GM18502 (cell line): ENCODE measurements around the gene PIK3C2A.
"Not testable (repeated sequence)": the region's sequence is repeated elsewhere in the genome, so short reads cannot be mapped to it uniquely, and the experiment has no call there.

Experiments
- ATAC-seq: cut with Tn5 transposase; IDR thresholded peaks from one replicate; pipeline ENCODE4 v1.9.1; 2021; ENCODE audit warnings: mild to moderate bottlenecking; ENCODE audit not compliant: unreplicated experiment, poor library complexity

The PIK3C2A gene, protein sequence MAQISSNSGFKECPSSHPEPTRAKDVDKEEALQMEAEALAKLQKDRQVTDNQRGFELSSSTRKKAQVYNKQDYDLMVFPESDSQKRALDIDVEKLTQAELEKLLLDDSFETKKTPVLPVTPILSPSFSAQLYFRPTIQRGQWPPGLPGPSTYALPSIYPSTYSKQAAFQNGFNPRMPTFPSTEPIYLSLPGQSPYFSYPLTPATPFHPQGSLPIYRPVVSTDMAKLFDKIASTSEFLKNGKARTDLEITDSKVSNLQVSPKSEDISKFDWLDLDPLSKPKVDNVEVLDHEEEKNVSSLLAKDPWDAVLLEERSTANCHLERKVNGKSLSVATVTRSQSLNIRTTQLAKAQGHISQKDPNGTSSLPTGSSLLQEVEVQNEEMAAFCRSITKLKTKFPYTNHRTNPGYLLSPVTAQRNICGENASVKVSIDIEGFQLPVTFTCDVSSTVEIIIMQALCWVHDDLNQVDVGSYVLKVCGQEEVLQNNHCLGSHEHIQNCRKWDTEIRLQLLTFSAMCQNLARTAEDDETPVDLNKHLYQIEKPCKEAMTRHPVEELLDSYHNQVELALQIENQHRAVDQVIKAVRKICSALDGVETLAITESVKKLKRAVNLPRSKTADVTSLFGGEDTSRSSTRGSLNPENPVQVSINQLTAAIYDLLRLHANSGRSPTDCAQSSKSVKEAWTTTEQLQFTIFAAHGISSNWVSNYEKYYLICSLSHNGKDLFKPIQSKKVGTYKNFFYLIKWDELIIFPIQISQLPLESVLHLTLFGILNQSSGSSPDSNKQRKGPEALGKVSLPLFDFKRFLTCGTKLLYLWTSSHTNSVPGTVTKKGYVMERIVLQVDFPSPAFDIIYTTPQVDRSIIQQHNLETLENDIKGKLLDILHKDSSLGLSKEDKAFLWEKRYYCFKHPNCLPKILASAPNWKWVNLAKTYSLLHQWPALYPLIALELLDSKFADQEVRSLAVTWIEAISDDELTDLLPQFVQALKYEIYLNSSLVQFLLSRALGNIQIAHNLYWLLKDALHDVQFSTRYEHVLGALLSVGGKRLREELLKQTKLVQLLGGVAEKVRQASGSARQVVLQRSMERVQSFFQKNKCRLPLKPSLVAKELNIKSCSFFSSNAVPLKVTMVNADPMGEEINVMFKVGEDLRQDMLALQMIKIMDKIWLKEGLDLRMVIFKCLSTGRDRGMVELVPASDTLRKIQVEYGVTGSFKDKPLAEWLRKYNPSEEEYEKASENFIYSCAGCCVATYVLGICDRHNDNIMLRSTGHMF (N-terminal part only)

GRCh38 chr11:17207317-17208256 lies at the start of gene PIK3C2A:
PIK3C2A (minus strand) TSS chr11:17207986; CDS start chr11:17169741, 38,245 bp downstream.
- ATAC-seq = peak; percentile 98

DNA sequence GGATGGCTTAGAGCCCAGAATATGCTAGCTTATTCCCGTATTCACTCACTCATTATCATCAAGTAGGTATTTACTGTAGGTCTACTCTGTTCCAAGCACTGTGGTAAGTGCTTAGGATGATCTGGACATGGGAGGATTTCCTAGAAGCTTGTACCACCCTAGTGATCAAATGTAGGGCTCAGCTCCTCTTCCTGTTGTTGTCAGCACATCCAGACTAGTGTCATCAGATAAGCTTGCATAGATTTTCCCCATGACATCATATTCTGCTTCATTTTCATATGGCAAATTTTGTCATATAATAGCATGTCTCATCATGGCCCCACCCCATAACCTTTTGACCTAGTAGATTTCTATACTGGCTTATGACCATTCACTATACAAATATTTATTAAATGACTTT lies 49.4 kb upstream of the PIK3C2A start:
- ATAC-seq = no peak

- ATAC-seq = no peak
Measured at GRCh38 chr11:17256512-17256911, 48.7 kb upstream of the PIK3C2A start.

DNA sequence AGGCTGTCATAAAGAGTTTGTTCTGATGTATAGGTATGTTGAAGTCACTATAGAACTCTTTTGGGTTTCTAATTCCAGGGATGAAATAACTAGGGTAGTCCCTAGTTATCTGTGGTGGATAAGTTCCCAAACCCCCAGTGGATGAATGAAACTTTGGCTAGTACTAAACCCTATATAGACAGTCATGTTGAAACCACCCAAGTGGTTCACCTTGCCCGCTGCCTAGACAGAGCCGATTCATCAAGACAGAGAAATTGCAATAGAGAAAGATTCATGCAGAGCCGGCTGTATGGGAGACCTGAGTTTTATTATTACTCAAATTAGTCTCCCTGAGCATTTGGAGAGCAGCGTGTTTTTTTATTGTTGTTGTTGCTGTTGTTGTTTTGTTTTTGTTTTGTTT lies 44.9 kb upstream of the PIK3C2A start:
- no peak for ATAC-seq

DNA sequence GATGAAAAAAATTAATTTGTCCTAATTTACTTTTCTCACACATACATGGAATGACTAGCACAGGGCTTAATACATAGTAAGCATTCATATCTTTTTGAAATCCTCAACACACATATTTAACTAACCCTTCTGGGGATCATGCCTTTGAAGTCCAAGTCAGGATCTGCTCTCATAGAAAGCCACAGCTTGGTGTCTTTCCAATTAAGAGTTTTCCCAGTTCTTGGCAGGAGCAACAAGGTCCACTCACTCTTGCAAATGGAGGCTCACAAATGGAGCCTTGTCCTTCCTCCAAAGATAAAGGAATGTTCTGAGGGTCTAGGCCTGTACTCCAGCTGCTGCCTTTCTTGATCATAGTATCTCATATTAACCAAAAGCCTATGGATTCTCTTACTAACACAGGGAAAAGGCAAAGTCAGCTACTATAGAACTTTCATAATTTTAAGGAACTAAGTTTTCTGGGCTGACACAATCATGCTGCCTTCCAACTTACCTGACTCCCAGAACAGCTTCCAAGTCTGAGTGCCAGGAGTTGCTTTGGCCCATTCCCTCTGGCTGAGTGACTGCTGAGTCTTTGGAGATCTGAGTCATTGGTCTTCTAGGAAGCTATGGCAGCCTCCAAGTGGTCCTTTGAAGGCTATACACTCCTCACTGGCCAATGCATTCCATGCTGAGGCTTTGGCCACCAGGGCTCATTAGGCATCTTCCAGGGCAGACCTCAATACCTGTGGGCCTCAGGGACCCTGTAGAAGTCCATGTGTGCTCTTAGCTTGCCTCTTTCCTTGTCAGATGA lies 43.0 kb upstream of the PIK3C2A start:
- ATAC-seq = no peak

- peak; percentile 81 for ATAC-seq
Measured at GRCh38 chr11:17244046-17244445, 36.3 kb upstream of the PIK3C2A start.

DNA sequence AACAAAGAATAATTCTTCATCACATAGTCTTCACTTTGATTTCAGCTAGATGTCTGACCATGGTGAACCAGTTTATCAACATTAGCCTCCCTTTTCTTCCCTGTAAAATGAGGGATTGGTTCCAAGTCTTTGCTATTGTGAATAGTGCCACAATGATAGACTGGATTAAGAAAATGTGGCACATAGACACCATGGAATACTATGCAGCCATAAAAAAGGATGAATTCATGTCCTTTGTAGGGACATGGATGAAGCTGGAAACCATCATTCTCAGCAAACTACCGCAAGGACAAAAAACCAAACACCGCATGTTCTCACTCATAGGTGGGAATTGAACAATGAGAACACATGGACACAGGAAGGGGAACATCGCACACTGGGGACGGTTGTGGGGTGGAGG lies 35.2 kb upstream of the PIK3C2A start:
- ATAC-seq = not testable (repeated sequence)

- no peak for ATAC-seq
Measured at GRCh38 chr11:17240780-17241179, 33.0 kb upstream of the PIK3C2A start.

GRCh38 chr11:17239927-17240326 lies 32.1 kb upstream of the PIK3C2A start:
- ATAC-seq = not testable (repeated sequence)

GRCh38 chr11:17238377-17238776 lies 30.6 kb upstream of the PIK3C2A start:
- no peak for ATAC-seq

DNA sequence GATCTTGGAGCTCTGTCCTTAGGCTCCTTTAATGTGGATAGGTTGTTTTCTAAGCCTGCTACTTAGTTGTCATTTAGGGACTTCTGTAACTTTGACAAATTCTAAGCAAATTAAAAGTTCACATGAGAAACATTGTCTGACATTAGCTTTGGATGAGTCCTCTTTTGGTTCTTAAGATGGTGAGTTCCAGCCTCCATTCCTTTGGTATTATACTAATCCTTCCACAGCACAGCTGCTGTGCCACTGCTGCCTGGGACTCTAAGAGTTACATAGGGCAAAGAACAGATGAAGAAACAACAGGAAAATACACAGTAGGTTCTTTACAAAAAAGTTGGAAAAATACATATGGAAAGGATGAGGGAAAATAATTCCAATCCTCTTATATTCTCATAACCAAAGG lies 25.3 kb upstream of the PIK3C2A start:
- no peak for ATAC-seq

DNA sequence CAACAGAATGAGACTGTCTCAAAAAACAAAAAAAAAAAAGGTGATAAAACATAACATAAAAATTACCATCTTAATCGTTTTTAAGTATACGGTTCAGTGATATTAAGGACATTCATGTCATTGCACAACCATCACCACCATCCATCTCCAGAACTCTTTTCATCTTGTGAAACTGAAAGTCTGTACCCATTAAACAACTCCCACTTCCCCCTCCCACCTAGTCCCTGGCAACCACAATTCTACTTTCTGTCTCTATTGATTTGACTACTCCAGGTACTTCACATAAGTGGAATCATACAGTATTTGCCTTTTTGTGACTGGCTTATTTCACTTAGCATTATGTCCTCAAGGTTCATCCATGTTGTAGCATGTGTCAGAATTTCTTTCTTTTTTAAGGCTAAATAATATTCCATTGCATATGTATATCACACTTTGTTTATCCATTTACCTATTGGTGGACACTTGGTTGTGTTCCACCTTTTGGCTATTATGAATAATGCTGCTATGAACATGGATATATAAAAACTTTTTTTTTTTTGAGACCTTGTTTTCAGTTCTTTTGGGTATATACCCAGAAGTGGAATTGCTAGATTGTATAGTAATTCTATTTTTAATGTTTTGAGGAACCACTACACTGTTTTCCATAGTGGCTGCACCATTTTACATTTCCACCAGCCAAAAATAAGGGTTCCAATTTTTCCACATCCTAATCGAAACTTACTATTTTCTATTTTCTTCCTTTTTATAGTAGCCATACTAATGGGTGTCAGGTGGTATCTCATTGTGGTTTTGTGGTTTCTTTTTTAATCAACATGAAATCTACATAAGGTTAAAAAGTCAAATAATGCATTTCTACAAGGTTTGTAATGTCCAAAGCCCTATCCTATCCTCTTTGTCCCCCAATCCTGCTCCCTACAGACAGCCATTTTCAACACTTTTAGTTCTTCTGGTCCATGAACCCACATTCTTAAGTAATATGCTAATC lies 23.4 kb upstream of the PIK3C2A start:
- ATAC-seq = peak; percentile 98

GRCh38 chr11:17229481-17230152 lies 21.8 kb upstream of the PIK3C2A start:
- no peak for ATAC-seq

DNA sequence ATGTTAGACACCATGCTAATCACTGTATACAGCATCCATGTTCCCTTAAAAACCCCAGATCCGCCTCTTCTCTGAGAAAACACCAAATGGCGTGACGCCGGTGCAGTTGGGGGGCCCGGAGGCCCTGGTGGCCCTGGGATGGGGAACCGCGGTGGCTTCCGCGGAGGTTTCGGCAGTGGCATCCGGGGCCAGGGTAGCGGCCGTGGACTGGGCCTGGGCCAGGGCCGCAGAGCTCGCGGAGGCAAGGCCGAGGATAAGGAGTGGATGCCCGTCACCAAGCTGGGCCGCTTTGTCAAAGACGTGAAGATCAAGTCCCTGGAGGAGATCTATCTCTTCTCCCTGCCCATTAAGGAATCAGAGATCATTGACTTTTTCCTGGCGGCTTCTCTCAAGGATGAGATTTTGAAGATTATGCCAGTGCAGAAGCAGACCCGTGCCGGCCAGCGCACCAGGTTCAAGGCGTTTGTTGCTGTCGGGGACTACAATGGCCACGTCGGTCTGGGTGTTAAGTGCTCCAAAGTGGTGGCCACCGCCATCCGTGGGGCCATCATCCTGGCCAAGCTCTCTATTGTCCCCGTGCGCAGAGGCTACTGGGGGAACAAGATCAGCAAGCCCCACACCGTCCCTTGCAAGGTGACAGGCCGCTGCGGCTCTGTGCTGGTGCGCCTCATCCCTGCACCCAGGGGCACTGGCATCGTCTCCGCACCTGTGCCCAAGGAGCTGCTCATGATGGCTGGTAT lies 20.6 kb upstream of the PIK3C2A start:
- ATAC-seq = not testable (repeated sequence)

GRCh38 chr11:17224727-17225126 lies 16.9 kb upstream of the PIK3C2A start:
- no peak for ATAC-seq

- no peak for ATAC-seq
Measured at GRCh38 chr11:17221968-17222367, 14.2 kb upstream of the PIK3C2A start.
